GM12878 (cell line): ENCODE results near the gene SNX30. TPM values are rescaled to one million over a fixed set of nuclear protein-coding genes. Genes with fewer than 3 reads are reported as not detected.

Experiments
- ATAC-seq: fragments of 200-7000 bp; cut with Tn5 transposase; 3 replicates; pipeline ENCODE4 v1.9.1; 2020; ENCODE audit warnings: mild to moderate bottlenecking, moderate library complexity
- BruUV-seq: library from RNA; stranded (reverse); fragments of 400-500 nt; replicated peaks from 2 replicates; lab custom pipeline; 2021; lab: Mats Ljungman, UMichigan
- CTCF ChIA-PET: fragments of 300-600 bp; sonication (Branson Sonifier 250); formaldehyde crosslinking; extraction: SDS; loops from one replicate; lab custom pipeline; 2021; ENCODE audit warnings: inconsistent platforms; lab: Yijun Ruan, JAX
- POLR2A ChIA-PET: fragments of 350-600 bp; formaldehyde crosslinking; extraction: SDS; loops from one replicate; lab custom pipeline; 2021; ENCODE audit warnings: inconsistent platforms; lab: Charles Lee
- RAD21 ChIA-PET: fragments of 300-600 bp; sonication (Branson Sonifier 250); formaldehyde crosslinking; loops from one replicate; lab custom pipeline; 2023; ENCODE audit warnings: antibody characterized with exemption; ENCODE audit not compliant: unreplicated experiment; lab: Charles Lee
- SMC1A ChIA-PET: fragments of 300-600 bp; sonication (Branson Sonifier 250); formaldehyde crosslinking; loops from one replicate; lab custom pipeline; 2023; ENCODE audit not compliant: unreplicated experiment, uncharacterized antibody; lab: Charles Lee
- DNase-seq: peaks from one replicate; pipeline ENCODE4 v3.0.0-alpha.2; 2011; ENCODE audit warnings: low read depth, low spot score
- FAIRE-seq: peaks from 3 replicates; lab custom pipeline; 2011; peaks lifted over from hg19 to GRCh38; lab: Jason Lieb, UNC
- H2AFZ ChIP-seq: 2 replicates; pipeline ENCODE4 v1.6.0; 2011; ENCODE audit warnings: low read depth, low read length, control low read depth; ENCODE audit not compliant: control insufficient read depth
- H3K27ac ChIP-seq: 2 replicates; pipeline ENCODE4 v1.5.1; 2011; ENCODE audit warnings: control low read depth; ENCODE audit not compliant: control insufficient read depth, insufficient read depth
- H3K27me3 ChIP-seq, 2 experiments: replicated peaks in 1 of 2; 2 replicates each; pipeline versions ENCODE4 v1.6.0 to v1.6.1; 2011; ENCODE audit warnings: low read length in 1 of 2; ENCODE audit not compliant: control insufficient read depth in 2 of 2, insufficient read depth in 2 of 2
- H3K36me3 ChIP-seq, 2 experiments: 2 replicates each; pipeline ENCODE4 v1.5.1; 2011; ENCODE audit warnings: low read length in 1 of 2; ENCODE audit not compliant: control insufficient read depth in 2 of 2, insufficient read depth in 2 of 2
- H3K4me1 ChIP-seq: 2 replicates; pipeline ENCODE4 v1.6.1; 2011; ENCODE audit warnings: mild to moderate bottlenecking, low read length, moderate library complexity, mixed read lengths; ENCODE audit not compliant: control insufficient read depth, insufficient read depth
- H3K4me2 ChIP-seq: 2 replicates; pipeline ENCODE4 v1.6.0; 2011; ENCODE audit warnings: control low read depth; ENCODE audit not compliant: control insufficient read depth, insufficient read depth
- H3K4me3 ChIP-seq: fragments of 200-600 bp; sonication (generic); 2 replicates; pipeline ENCODE4 v1.5.1; 2016
- H3K79me2 ChIP-seq: 2 replicates; pipeline ENCODE4 v1.6.0; 2011; ENCODE audit warnings: low read length; ENCODE audit not compliant: control insufficient read depth, insufficient read depth
- H3K9ac ChIP-seq: 2 replicates; pipeline ENCODE4 v1.8.0; 2011; ENCODE audit warnings: low read length, control low read depth, mixed read lengths; ENCODE audit not compliant: control insufficient read depth, insufficient read depth
- H3K9me3 ChIP-seq: replicated peaks from 3 replicates; pipeline ENCODE4 v1.5.1; 2011; ENCODE audit warnings: mild to moderate bottlenecking, low read length; ENCODE audit not compliant: control insufficient read depth, insufficient read depth
- H4K20me1 ChIP-seq: 2 replicates; pipeline ENCODE4 v1.6.0; 2011; ENCODE audit not compliant: control insufficient read depth, insufficient read depth
- ATF7 ChIP-seq: fragments of 450-650 bp; IDR thresholded peaks from 2 replicates; pipeline ENCODE4 v1.6.1; 2016; ENCODE audit warnings: low read depth, mild to moderate bottlenecking
- BCL11A ChIP-seq: IDR thresholded peaks from 2 replicates; pipeline ENCODE4 v1.6.1; 2011; ENCODE audit warnings: low read depth, low read length
- E2F4 ChIP-seq: IDR thresholded peaks from 2 replicates; pipeline ENCODE4 v1.6.1; 2012; ENCODE audit warnings: low read depth, low read length, improper control_type of control experiment
- FOS ChIP-seq: IDR thresholded peaks from 3 replicates; pipeline ENCODE4 v1.6.1; 2011; ENCODE audit warnings: borderline replicate concordance; ENCODE audit not compliant: insufficient read length; ENCODE audit errors: extremely low read depth
- IRF4 ChIP-seq: IDR thresholded peaks from 2 replicates; pipeline ENCODE4 v1.6.1; 2011; ENCODE audit warnings: low read depth, low read length
- KLF5 ChIP-seq: fragments of 450-650 bp; IDR thresholded peaks from 2 replicates; pipeline ENCODE4 v1.6.1; 2014; ENCODE audit warnings: mild to moderate bottlenecking; ENCODE audit not compliant: partially characterized antibody
- MTA2 ChIP-seq: fragments of 450-650 bp; IDR thresholded peaks from 2 replicates; pipeline ENCODE4 v1.6.1; 2016; ENCODE audit warnings: low read depth, mild to moderate bottlenecking, moderate library complexity
- NFIC ChIP-seq: IDR thresholded peaks from 2 replicates; pipeline ENCODE4 v1.6.1; 2012; ENCODE audit warnings: low read depth, mild to moderate bottlenecking, inconsistent platforms, low read length, moderate library complexity
- NFYB ChIP-seq: IDR thresholded peaks from 2 replicates; pipeline ENCODE4 v1.6.1; 2011; ENCODE audit warnings: low read depth, mild to moderate bottlenecking, low read length, improper control_type of control experiment, moderate library complexity; ENCODE audit not compliant: insufficient read depth
- RCOR1 ChIP-seq: conservative IDR thresholded peaks from 2 replicates; pipeline ENCODE4 v1.6.1; 2012; ENCODE audit warnings: low read depth, low read length, improper control_type of control experiment
- SMAD5 ChIP-seq: IDR thresholded peaks from 2 replicates; pipeline ENCODE4 v1.6.1; 2016; ENCODE audit warnings: antibody characterized with exemption, low read depth
- STAT1 ChIP-seq: fragments of 450-650 bp; conservative IDR thresholded peaks from 2 replicates; pipeline ENCODE4 v1.6.1; 2014; ENCODE audit warnings: antibody characterized with exemption, mild to moderate bottlenecking
- ZNF687 ChIP-seq: fragments of 450-650 bp; IDR thresholded peaks from 2 replicates; pipeline ENCODE4 v1.6.1; 2017; ENCODE audit warnings: mild to moderate bottlenecking, moderate library complexity
- WGBS: methylation state at CpG from one replicate; pipeline ENCODE4 v1.1.6; 2016; ENCODE audit warnings: low lambda C conversion rate; ENCODE audit not compliant: insufficient replicate concordance, insufficient coverage; ENCODE audit errors: missing lambda C conversion rate; 5-methylcytosine and 5-hydroxymethylcytosine counted together
- in situ Hi-C: fragments of 300-500 bp; cut with MboI; formaldehyde crosslinking; loops from 9 replicates; pipeline ENCODE4 v1.14.3; 2018; ENCODE audit warnings: mixed read lengths
- intact Hi-C: fragments of 100-400 bp; cut with micrococcal nuclease; formaldehyde crosslinking; loops from one replicate; pipeline ENCODE4 v1.14.2; 2022; ENCODE audit not compliant: unreplicated experiment
- polyA plus RNA-seq, 11 experiments: library from polyadenylated mRNA; depleted of rRNA in 4 of 11; unstranded in 6 of 11; stranded (reverse) in 5 of 11; fragments of >200 nt; fragmentation: Nextera tagmentation in 4 of 11; fragmentation: Illumina TruSeq in 1 of 11; extraction: Ambion mirVana in 4 of 11; extraction: Trizol in 1 of 11; gene quantifications; 1 replicate in 1 of 11; 2 replicates in 10 of 11; pipeline versions ENCODE4 v1.2.1 to v1.2.3, GENCODE V29; 2011 to 2016; ENCODE audit warnings: inconsistent platforms in 2 of 11, missing spikeins in 2 of 11, low read depth in 1 of 11
- total RNA-seq, 4 experiments: library from RNA; depleted of rRNA in 3 of 4; stranded (reverse); fragments of >200 nt in 3 of 4; fragmentation: Illumina TruSeq in 1 of 4; extraction: Trizol in 1 of 4; gene quantifications; 2 replicates each; pipeline versions ENCODE4 v1.2.1 to v1.2.3, GENCODE V29; 2013 to 2021
- TF ChIP-seq, protein P1 (sequence below): IDR thresholded peaks from 2 replicates; pipeline ENCODE4 v1.6.1; 2012; ENCODE audit warnings: improper control_type of control experiment, low read depth, low read length; ENCODE audit not compliant: insufficient replicate concordance

Gene SNX30
- total and polyA plus RNA-seq, 10 of the 15 experiments (the other 5 are each of a cell fraction or from before 2014, with no cell fraction given), result 0.53 to 4.0 (median 1.5) TPM

- SMC1A ChIA-PET, result interaction anchor here (1.2 kb wide), 1 partner anchor 29 kb away, joined by 3 read pairs; the partner anchor contains the start of gene INIP
- CTCF ChIA-PET, result no interaction called here
- no TSS peak for BruUV-seq
Measured at GRCh38 chr9:112747094-112747493, 3.5 kb upstream of the SNX30 start.

More at GRCh38 chr9:112747094-112747493, 3.5 kb upstream of the SNX30 start:
- ChIA-PET RAD21 (no interaction called here), POLR2A (no interaction called here)
- Histone ChIP-seq H3K4me3 (no peak overlapping the region), H2AFZ (no peak overlapping the region), H3K4me2 (no peak overlapping the region), H4K20me1 (no peaks in the 10 kb centered on the region), H3K9me3 (no peaks in the 10 kb centered on the region), H3K27ac (no peak overlapping the region), H3K79me2 (no peaks in the 10 kb centered on the region), H3K27me3 (peaks cover 0 to 2% of the 10 kb centered on the region in 2 experiments; a peak in 1 of 4 replicates), H3K4me1 (peaks cover 24% of the 10 kb centered on the region), H3K9ac (no peak overlapping the region), H3K36me3 (no peaks in the 10 kb centered on the region)
- 80% methylated on average over 7 of the region's 7 CpGs for WGBS
- intact Hi-C loops, result no loop called here
- TF ChIP-seq, protein P1, sequence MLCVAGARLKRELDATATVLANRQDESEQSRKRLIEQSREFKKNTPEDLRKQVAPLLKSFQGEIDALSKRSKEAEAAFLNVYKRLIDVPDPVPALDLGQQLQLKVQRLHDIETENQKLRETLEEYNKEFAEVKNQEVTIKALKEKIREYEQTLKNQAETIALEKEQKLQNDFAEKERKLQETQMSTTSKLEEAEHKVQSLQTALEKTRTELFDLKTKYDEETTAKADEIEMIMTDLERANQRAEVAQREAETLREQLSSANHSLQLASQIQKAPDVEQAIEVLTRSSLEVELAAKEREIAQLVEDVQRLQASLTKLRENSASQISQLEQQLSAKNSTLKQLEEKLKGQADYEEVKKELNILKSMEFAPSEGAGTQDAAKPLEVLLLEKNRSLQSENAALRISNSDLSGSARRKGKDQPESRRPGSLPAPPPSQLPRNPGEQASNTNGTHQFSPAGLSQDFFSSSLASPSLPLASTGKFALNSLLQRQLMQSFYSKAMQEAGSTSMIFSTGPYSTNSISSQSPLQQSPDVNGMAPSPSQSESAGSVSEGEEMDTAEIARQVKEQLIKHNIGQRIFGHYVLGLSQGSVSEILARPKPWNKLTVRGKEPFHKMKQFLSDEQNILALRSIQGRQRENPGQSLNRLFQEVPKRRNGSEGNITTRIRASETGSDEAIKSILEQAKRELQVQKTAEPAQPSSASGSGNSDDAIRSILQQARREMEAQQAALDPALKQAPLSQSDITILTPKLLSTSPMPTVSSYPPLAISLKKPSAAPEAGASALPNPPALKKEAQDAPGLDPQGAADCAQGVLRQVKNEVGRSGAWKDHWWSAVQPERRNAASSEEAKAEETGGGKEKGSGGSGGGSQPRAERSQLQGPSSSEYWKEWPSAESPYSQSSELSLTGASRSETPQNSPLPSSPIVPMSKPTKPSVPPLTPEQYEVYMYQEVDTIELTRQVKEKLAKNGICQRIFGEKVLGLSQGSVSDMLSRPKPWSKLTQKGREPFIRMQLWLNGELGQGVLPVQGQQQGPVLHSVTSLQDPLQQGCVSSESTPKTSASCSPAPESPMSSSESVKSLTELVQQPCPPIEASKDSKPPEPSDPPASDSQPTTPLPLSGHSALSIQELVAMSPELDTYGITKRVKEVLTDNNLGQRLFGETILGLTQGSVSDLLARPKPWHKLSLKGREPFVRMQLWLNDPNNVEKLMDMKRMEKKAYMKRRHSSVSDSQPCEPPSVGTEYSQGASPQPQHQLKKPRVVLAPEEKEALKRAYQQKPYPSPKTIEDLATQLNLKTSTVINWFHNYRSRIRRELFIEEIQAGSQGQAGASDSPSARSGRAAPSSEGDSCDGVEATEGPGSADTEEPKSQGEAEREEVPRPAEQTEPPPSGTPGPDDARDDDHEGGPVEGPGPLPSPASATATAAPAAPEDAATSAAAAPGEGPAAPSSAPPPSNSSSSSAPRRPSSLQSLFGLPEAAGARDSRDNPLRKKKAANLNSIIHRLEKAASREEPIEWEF, result no peak
- no peak for TF ChIP-seq NFIC
- TF ChIP-seq E2F4, result no peak
- TF ChIP-seq RCOR1, result no peak
- no peak for TF ChIP-seq NFYB
- TF ChIP-seq SMAD5, result no peak
- no peak for TF ChIP-seq IRF4
- no peak for TF ChIP-seq ATF7
- no peak for TF ChIP-seq ZNF687
- no peak for TF ChIP-seq STAT1
- TF ChIP-seq FOS, result no peak
- no peak for TF ChIP-seq MTA2
- TF ChIP-seq KLF5, result no peak
- no peak for TF ChIP-seq BCL11A
- in situ Hi-C loops, result no loop called here
- FAIRE-seq (no peak), ATAC-seq (no peak), DNase-seq (no peak)
